ENCODE data around the gene TNNI3K. TPM values are rescaled to one million over a fixed set of nuclear protein-coding genes. Genes with fewer than 3 reads are reported as not detected.

TNNI3K gene
- total and polyA plus RNA-seq, 4 donors, result 0.41 to 1.4 TPM; not detected in 2

GRCh38 chr1:74470251-74470650, 235.1 kb downstream of the TNNI3K start:
- ATAC-seq (ENCODE audit: insufficient read depth, low FRiP score) (no peak), DNase-seq (peak in 1 of 3 donors; percentile 18)
- no peaks in the 10 kb centered on the region for H3K36me3 ChIP-seq (ENCODE audit: control insufficient read depth in 4 of 4, insufficient read depth in 4 of 4, low read length in 4 of 4)
- peak overlapping the region in 1 of 2 donors; percentile 84 for H3K27ac ChIP-seq (ENCODE audit: low read depth in 1 of 2, low read length in 1 of 2)
- no peak overlapping the region for H3K4me3 ChIP-seq
- H3K4me1 ChIP-seq (ENCODE audit: control insufficient read depth in 5 of 5, insufficient read depth in 5 of 5, low read length in 5 of 5), result peaks cover 0 to 7% (median 0%) of the 10 kb centered on the region in 5 donors
- H3K9me3 ChIP-seq (ENCODE audit: control insufficient read depth in 4 of 4, insufficient read depth in 3 of 4, low read length in 3 of 4), result no peaks in the 10 kb centered on the region
- WGBS, 2 donors, result 56 to 81% methylated on average over 3 of the region's 3 CpGs
- H3K27me3 ChIP-seq (ENCODE audit: control insufficient read depth in 3 of 3, insufficient read depth in 3 of 3, low read length in 2 of 3), result no peaks in the 10 kb centered on the region
- no peak for TF ChIP-seq CTCF (IDR thresholded peaks at IDR 0.05; ENCODE audit: control extremely low read depth, extremely low read depth)
- no peak overlapping the region for H3K9ac ChIP-seq (ENCODE audit: insufficient read depth in 1 of 2, low read length in 2 of 2)

GRCh38 chr1:74470936-74471335, 235.7 kb downstream of the TNNI3K start:
- Histone ChIP-seq H3K36me3 (ENCODE audit: control insufficient read depth in 4 of 4, insufficient read depth in 4 of 4, low read length in 4 of 4) (no peaks in the 10 kb centered on the region), H3K9me3 (ENCODE audit: control insufficient read depth in 4 of 4, insufficient read depth in 3 of 4, low read length in 3 of 4) (no peaks in the 10 kb centered on the region), H3K4me3 (no peak overlapping the region), H3K9ac (ENCODE audit: insufficient read depth in 1 of 2, low read length in 2 of 2) (no peak overlapping the region), H3K27ac (ENCODE audit: low read depth in 1 of 2, low read length in 1 of 2) (peak overlapping the region; percentile 17 to 84), H3K27me3 (ENCODE audit: control insufficient read depth in 3 of 3, insufficient read depth in 3 of 3, low read length in 2 of 3) (no peaks in the 10 kb centered on the region), H3K4me1 (ENCODE audit: control insufficient read depth in 5 of 5, insufficient read depth in 5 of 5, low read length in 5 of 5) (peaks cover 0 to 9% (median 0%) of the 10 kb centered on the region in 5 donors)
- ATAC-seq (ENCODE audit: insufficient read depth, low FRiP score) (no peak), DNase-seq (peak in 2 of 3 donors; percentile 6 to 14)
- 36 to 39% methylated on average over 3 of the region's 3 CpGs for WGBS, 2 donors
- no peak for TF ChIP-seq CTCF (IDR thresholded peaks at IDR 0.05; ENCODE audit: control extremely low read depth, extremely low read depth)

- Histone ChIP-seq H3K9ac (ENCODE audit: insufficient read depth in 1 of 2, low read length in 2 of 2) (no peak overlapping the region), H3K4me1 (ENCODE audit: control insufficient read depth in 5 of 5, insufficient read depth in 5 of 5, low read length in 5 of 5) (peaks cover 0 to 8% (median 0%) of the 10 kb centered on the region in 5 donors), H3K27ac (ENCODE audit: low read depth in 1 of 2, low read length in 1 of 2) (peak overlapping the region in 1 of 2 donors; percentile 84), H3K4me3 (no peak overlapping the region), H3K27me3 (ENCODE audit: control insufficient read depth in 3 of 3, insufficient read depth in 3 of 3, low read length in 2 of 3) (no peaks in the 10 kb centered on the region), H3K36me3 (ENCODE audit: control insufficient read depth in 4 of 4, insufficient read depth in 4 of 4, low read length in 4 of 4) (no peaks in the 10 kb centered on the region), H3K9me3 (ENCODE audit: control insufficient read depth in 4 of 4, insufficient read depth in 3 of 4, low read length in 3 of 4) (no peaks in the 10 kb centered on the region)
- DNase-seq (no peak), ATAC-seq (ENCODE audit: insufficient read depth, low FRiP score) (no peak)
- WGBS, 2 donors, result 60 to 69% methylated on average over 3 of the region's 3 CpGs
- no peak for TF ChIP-seq CTCF (IDR thresholded peaks at IDR 0.05; ENCODE audit: control extremely low read depth, extremely low read depth)
Observed at GRCh38 chr1:74471470-74471869, 236.3 kb downstream of the TNNI3K start.

- DNase-seq, result no peak
- Histone ChIP-seq H3K4me1 (ENCODE audit: control insufficient read depth in 5 of 5, insufficient read depth in 5 of 5, low read length in 5 of 5) (peaks cover 0 to 8% (median 0%) of the 10 kb centered on the region in 5 donors), H3K4me3 (no peak overlapping the region), H3K9me3 (ENCODE audit: control insufficient read depth in 4 of 4, insufficient read depth in 3 of 4, low read length in 3 of 4) (no peaks in the 10 kb centered on the region), H3K27ac (ENCODE audit: low read depth in 1 of 2, low read length in 1 of 2) (peak overlapping the region in 1 of 2 donors; percentile 41), H3K27me3 (ENCODE audit: control insufficient read depth in 3 of 3, insufficient read depth in 3 of 3, low read length in 2 of 3) (peaks cover 0 to 2% (median 0%) of the 10 kb centered on the region in 3 donors), H3K36me3 (ENCODE audit: control insufficient read depth in 4 of 4, insufficient read depth in 4 of 4, low read length in 4 of 4) (no peaks in the 10 kb centered on the region), H3K9ac (ENCODE audit: insufficient read depth in 1 of 2, low read length in 2 of 2) (no peak overlapping the region)
- ATAC-seq (ENCODE audit: insufficient read depth, low FRiP score), result no peak
- 74 to 82% methylated on average over 6 of the region's 6 CpGs for WGBS, 2 donors
- no peak for TF ChIP-seq CTCF (IDR thresholded peaks at IDR 0.05; ENCODE audit: control extremely low read depth, extremely low read depth)
Observed at GRCh38 chr1:74474585-74474984, 239.4 kb downstream of the TNNI3K start.

Measured in lung (tissue), 12 donors.